ENCODE data around the gene PLAC1. TPM values are rescaled to one million over a fixed set of nuclear protein-coding genes. Genes with fewer than 3 reads are reported as not detected.

The PLAC1 gene
- total and polyA plus RNA-seq, 11 donors: 0.62 TPM; not detected in 10

DNA sequence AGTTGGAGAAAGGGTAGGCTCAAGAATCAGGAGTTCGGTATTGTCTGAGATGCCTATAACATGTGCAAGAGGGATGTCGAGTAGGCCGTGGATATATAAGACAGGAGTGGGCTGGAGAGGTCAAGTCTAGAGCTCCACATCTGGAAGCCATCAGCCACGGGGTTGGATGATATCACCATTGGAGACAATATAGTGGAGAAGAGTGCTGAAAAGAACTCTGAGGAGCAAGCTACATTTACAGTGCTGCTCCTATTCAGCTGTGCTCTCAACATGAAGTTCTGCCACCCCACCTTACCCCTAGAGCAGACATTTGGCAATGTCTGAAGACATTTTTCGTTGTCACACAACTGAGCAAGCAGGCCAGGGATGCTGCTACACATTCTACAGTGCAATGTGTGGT is 20.9 kb upstream of the PLAC1 start:
- TF ChIP-seq, protein P1, sequence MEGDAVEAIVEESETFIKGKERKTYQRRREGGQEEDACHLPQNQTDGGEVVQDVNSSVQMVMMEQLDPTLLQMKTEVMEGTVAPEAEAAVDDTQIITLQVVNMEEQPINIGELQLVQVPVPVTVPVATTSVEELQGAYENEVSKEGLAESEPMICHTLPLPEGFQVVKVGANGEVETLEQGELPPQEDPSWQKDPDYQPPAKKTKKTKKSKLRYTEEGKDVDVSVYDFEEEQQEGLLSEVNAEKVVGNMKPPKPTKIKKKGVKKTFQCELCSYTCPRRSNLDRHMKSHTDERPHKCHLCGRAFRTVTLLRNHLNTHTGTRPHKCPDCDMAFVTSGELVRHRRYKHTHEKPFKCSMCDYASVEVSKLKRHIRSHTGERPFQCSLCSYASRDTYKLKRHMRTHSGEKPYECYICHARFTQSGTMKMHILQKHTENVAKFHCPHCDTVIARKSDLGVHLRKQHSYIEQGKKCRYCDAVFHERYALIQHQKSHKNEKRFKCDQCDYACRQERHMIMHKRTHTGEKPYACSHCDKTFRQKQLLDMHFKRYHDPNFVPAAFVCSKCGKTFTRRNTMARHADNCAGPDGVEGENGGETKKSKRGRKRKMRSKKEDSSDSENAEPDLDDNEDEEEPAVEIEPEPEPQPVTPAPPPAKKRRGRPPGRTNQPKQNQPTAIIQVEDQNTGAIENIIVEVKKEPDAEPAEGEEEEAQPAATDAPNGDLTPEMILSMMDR (IDR thresholded peaks at IDR 0.05): no peak
- no peak for TF ChIP-seq POLR2A (IDR thresholded peaks at IDR 0.05)
- no peaks in the 10 kb centered on the region for H3K4me1 ChIP-seq
- no peak overlapping the region for H3K4me3 ChIP-seq
- H3K36me3 ChIP-seq: no peaks in the 10 kb centered on the region
- H3K9me3 ChIP-seq: no peaks in the 10 kb centered on the region
- no peaks in the 10 kb centered on the region for H3K27me3 ChIP-seq
- ATAC-seq (peak in 1 of 4 donors; percentile 74), DNase-seq (no peak)
- intact Hi-C loops (cut with DNase I): no loop called here
- H3K27ac ChIP-seq: no peak overlapping the region
- WGBS, 4 donors: 66 to 73% (median 67%) methylated on average over 5 of the region's 5 CpGs

DNA sequence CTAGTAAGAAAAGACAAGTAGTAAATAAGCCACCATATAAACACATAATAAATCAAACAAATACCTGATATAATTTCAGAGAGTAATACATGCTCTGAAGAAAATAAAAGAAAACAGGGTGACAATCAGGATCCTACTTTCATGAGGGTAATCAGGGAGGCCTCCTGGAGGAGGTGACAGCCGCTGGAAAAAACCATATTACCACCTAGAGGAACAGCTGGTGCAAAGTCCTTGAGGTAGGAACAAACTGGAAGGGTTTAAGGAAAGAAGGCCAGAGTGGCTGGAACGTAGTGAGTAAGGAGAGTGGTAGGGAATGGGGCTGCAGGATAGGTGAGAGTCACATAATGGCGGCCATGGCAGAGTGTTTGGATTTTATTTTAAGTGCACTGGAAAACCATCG is 19.1 kb upstream of the PLAC1 start:
- WGBS, 4 donors: 82 to 99% (median 89%) methylated on average over 4 of the region's 4 CpGs
- no peaks in the 10 kb centered on the region for H3K27me3 ChIP-seq

DNA sequence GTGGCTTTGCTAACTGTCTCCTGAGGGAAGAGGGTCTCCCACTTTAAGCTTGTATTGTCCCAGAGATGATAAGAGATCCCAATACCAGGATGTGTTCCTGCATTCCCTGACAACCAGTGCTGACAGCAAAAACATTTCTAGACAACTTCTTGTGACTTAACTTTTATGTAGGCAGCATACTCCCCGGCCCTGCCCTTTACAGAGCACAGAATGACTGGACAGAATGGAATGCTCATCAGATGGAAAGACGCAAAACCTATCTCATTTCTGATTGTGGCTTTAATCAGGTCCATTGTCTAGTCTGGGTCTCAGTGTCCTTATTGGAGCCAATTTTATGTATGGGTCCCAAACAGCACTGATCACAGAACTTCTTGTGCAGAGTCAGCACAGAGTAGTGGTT is 18.2 kb upstream of the PLAC1 start:
- intact Hi-C loops (cut with DNase I): no loop called here
- DNase-seq (no peak), ATAC-seq (peak in 1 of 4 donors; percentile 66)
- TF ChIP-seq, protein P1 (IDR thresholded peaks at IDR 0.05): no peak
- TF ChIP-seq POLR2A (IDR thresholded peaks at IDR 0.05): no peak
- Histone ChIP-seq H3K9me3 (no peaks in the 10 kb centered on the region), H3K27me3 (no peaks in the 10 kb centered on the region), H3K4me3 (no peak overlapping the region), H3K27ac (no peak overlapping the region), H3K36me3 (no peaks in the 10 kb centered on the region), H3K4me1 (no peaks in the 10 kb centered on the region)
- 57 to 83% (median 69%) methylated on average over 2 of the region's 2 CpGs for WGBS, 4 donors

More for the DNA sequence above, 19.1 kb upstream of the PLAC1 start:
- no peaks in the 10 kb centered on the region for H3K9me3 ChIP-seq
- intact Hi-C loops (cut with DNase I): no loop called here
- TF ChIP-seq POLR2A (IDR thresholded peaks at IDR 0.05): no peak
- TF ChIP-seq, protein P1 (IDR thresholded peaks at IDR 0.05): no peak
- no peaks in the 10 kb centered on the region for H3K36me3 ChIP-seq
- H3K4me1 ChIP-seq: no peaks in the 10 kb centered on the region
- H3K4me3 ChIP-seq: no peak overlapping the region
- DNase-seq (no peak), ATAC-seq (no peak)
- H3K27ac ChIP-seq: no peak overlapping the region

GRCh38 chrX:134673123-134673522 is 14.9 kb upstream of the PLAC1 start:
- no peak overlapping the region for H3K4me3 ChIP-seq
- intact Hi-C loops (cut with DNase I): no loop called here
- TF ChIP-seq, protein P1 (IDR thresholded peaks at IDR 0.05): no peak

More at GRCh38 chrX:134673123-134673522, 14.9 kb upstream of the PLAC1 start:
- Histone ChIP-seq H3K9me3 (no peaks in the 10 kb centered on the region), H3K27me3 (no peaks in the 10 kb centered on the region), H3K27ac (no peak overlapping the region), H3K4me1 (peaks cover 0 to 4% (median 0%) of the 10 kb centered on the region in 12 donors), H3K36me3 (no peaks in the 10 kb centered on the region)
- no peak for DNase-seq
- no peak for ATAC-seq
